Hematopoietic multipotent progenitor cell treated with erythropoietin and hydrocortisone succinate and interleukin-3 and kit ligand, for 6 days (in vitro differentiated cells): ENCODE measurements around the gene PHLDB3.
A peak's percentile ranks its signal among the peaks of the same experiment; 100 is the strongest.

ENCODE experiments used
- DNase-seq: peaks from one replicate; pipeline ENCODE4 v3.0.0-alpha.2; 2015

The PHLDB3 gene

GRCh38 chr19:43496960-43497359 lies 7.6 kb downstream of the PHLDB3 start:
- no peak for DNase-seq

GRCh38 chr19:43495082-43495481 lies 9.5 kb downstream of the PHLDB3 start:
- no peak for DNase-seq

GRCh38 chr19:43490759-43491158 lies 13.8 kb downstream of the PHLDB3 start:
- DNase-seq: no peak

- DNase-seq: no peak
These were observed 14.5 kb downstream of the PHLDB3 start for GRCh38 chr19:43489979-43490599.

- DNase-seq: peak; percentile 31
These were observed 15.2 kb downstream of the PHLDB3 start for GRCh38 chr19:43489310-43489709.

GRCh38 chr19:43488179-43488578 lies 16.4 kb downstream of the PHLDB3 start:
- DNase-seq: no peak

- no peak for DNase-seq
These were observed 18.1 kb downstream of the PHLDB3 start for GRCh38 chr19:43486412-43486811.

- no peak for DNase-seq
These were observed 18.6 kb downstream of the PHLDB3 start for GRCh38 chr19:43485951-43486350.

- DNase-seq: no peak
These were observed 21.3 kb downstream of the PHLDB3 start for GRCh38 chr19:43483281-43483680.

GRCh38 chr19:43482193-43482592 lies 22.4 kb downstream of the PHLDB3 start:
- no peak for DNase-seq

GRCh38 chr19:43481701-43482100 lies 22.8 kb downstream of the PHLDB3 start:
- no peak for DNase-seq

- DNase-seq: no peak
These were observed 24.0 kb downstream of the PHLDB3 start for GRCh38 chr19:43480574-43480973.

GRCh38 chr19:43479961-43480561 lies 24.5 kb downstream of the PHLDB3 start:
- no peak for DNase-seq

- no peak for DNase-seq
These were observed 25.3 kb downstream of the PHLDB3 start for GRCh38 chr19:43479226-43479625.

- DNase-seq: no peak
These were observed 26.2 kb downstream of the PHLDB3 start for GRCh38 chr19:43478323-43478722.

- DNase-seq: no peak
These were observed 27.9 kb downstream of the PHLDB3 start for GRCh38 chr19:43476606-43477005.

- peak; percentile 93 for DNase-seq
These were observed 29.4 kb downstream of the PHLDB3 start for GRCh38 chr19:43474986-43475705.

GRCh38 chr19:43474487-43474886 lies 30.1 kb downstream of the PHLDB3 start:
- no peak for DNase-seq

- DNase-seq: no peak
These were observed 33.5 kb downstream of the PHLDB3 start for GRCh38 chr19:43471091-43471490.

- no peak for DNase-seq
These were observed 34.3 kb downstream of the PHLDB3 start for GRCh38 chr19:43470288-43470687.

- no peak for DNase-seq
These were observed 35.4 kb downstream of the PHLDB3 start for GRCh38 chr19:43469160-43469480.

GRCh38 chr19:43468354-43469159 lies 36.0 kb downstream of the PHLDB3 start:
- DNase-seq: no peak

GRCh38 chr19:43467730-43468129 lies 36.8 kb downstream of the PHLDB3 start:
- DNase-seq: peak; percentile 64

- DNase-seq: no peak
These were observed 37.3 kb downstream of the PHLDB3 start for GRCh38 chr19:43467276-43467675.
